Left forelimb (tissue), 1 donor: ENCODE measurements around the gene MMP2.

Experiments
- DNase-seq: peaks from one replicate; pipeline ENCODE4 v3.0.0-alpha.2; 2018; ENCODE audit warnings: low spot score

Gene MMP2

DNA sequence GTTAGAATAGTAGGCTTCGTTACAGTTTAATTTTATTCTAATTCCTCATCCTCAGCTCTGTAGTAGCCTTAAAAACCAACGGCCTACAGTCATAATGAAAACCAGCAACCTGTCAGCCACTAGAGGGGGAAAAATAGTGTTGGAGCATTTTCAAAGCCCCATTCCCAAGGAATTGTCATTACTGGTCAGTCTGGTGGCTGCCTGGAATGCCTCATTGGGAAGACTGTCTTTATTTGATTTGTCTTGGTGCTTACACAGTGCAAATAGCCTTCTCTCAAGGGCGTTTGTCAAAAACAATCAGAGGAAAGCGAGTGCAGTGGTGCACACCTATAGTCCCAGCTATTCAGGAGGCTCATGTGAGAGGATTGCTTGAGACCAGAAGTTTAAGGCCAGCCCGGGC is 34.6 kb downstream of the MMP2 start:
- no peak for DNase-seq

GRCh38 chr16:55515111-55515510 is 36.1 kb downstream of the MMP2 start:
- no peak for DNase-seq

DNA sequence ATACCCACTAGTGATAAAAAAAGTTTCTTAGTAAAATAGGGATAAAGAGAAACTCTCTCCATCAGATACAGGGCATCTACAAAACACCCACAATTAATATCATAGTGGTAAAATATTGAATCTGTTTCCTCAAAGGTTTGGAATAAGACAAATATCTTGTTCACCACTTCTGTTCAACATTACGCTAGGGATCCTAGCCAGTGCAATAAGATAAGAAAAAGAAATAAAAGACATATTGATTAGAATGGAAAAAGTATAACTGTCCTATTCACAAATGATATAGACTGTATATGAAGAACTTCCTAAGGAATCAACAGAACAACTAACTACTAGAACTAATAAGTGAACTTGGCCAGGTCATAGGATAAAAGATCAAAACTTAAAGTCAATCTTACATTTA is 42.8 kb downstream of the MMP2 start:
- DNase-seq = no peak

- DNase-seq = no peak
These were observed 47.4 kb downstream of the MMP2 start for GRCh38 chr16:55526441-55526840.

DNA sequence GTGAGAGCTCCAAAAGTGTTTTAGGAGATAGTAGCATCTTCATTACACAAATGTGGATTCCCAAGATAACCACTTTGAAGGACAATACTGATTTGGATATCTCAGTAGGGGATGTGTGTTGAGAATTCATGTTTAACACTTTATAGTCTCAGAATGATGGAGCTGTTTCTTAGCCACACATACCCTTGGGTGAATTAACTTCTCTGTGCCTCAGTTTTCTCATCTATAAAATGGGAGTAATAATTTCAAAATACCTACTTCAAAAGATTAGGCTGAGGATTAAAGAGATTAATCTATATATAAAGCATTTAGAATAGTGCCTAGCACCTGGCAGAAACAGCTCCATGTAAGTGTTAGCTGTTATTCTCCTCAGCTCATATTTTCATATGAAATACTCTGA is 48.9 kb downstream of the MMP2 start:
- DNase-seq = no peak

GRCh38 chr16:55529018-55529417 is 50.0 kb downstream of the MMP2 start:
- no peak for DNase-seq

DNA sequence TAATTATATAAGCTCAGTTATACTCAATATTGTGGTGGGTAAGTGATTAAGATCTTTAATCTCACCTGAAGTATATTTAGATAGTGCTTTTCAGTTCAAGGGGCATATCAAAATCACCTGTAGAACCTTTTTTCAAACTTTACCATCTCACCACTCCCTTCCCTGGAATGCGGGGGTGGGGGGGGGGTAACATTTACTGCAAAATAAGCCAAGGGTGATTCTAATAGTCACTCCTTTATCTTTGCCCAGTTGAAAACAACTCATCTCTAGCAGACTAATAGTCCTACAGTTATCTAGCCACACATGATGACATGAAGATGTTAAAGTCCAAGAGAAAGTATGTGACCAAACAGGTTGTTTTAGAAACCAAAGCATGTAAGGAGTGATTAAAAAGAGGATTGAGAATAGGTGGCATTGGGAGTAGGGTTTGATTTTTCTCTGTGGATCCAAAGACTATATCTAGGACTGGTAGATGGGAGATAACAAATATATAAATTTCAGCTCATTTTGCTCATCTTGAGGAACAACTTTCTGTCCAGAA is 51.4 kb downstream of the MMP2 start:
- no peak for DNase-seq

- no peak for DNase-seq
These were observed 53.2 kb downstream of the MMP2 start for GRCh38 chr16:55532227-55532626.

GRCh38 chr16:55534756-55535155 is 55.8 kb downstream of the MMP2 start:
- no peak for DNase-seq

GRCh38 chr16:55539049-55539448 is 60.1 kb downstream of the MMP2 start:
- no peak for DNase-seq

- DNase-seq = no peak
These were observed 60.5 kb downstream of the MMP2 start for GRCh38 chr16:55539488-55539887.

DNA sequence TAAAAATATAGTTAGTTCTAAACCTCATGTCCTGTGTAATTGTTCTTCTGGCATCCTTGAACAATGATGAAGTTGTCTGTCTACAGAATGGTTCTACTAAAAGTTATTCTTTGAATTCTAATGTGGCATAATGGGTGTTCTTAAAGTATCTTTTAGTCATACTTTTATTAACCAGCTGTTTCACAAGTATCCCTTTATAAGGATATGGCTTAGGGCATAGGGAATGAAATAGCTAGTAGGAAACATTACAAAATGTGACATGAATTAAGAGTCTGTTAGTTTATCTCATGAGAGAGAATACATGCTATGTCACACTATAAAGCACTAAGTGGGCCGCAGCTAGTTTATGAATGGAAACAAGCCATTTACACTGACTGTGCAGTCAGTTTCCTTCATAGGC is 61.2 kb downstream of the MMP2 start:
- no peak for DNase-seq

GRCh38 chr16:55542459-55543082 is 63.6 kb downstream of the MMP2 start:
- DNase-seq = no peak

DNA sequence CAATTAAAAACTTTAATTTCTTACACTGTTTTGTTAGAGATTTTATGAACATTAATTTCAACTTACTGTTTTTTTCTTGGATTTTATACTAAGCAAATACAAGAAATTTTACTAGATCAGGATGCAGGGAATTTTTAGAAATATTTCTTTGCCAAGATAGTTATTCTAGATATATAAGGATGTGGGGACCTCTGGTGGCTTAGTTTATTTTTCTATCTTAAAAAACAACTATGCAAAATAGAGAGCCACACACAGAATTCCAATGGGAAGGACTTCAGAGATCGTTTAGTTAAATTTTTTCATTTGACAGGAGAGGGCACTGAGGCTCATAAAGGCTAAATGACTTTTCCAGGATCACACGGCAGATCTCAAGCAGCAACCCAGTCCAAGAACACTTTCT is 64.5 kb downstream of the MMP2 start:
- DNase-seq = no peak

DNA sequence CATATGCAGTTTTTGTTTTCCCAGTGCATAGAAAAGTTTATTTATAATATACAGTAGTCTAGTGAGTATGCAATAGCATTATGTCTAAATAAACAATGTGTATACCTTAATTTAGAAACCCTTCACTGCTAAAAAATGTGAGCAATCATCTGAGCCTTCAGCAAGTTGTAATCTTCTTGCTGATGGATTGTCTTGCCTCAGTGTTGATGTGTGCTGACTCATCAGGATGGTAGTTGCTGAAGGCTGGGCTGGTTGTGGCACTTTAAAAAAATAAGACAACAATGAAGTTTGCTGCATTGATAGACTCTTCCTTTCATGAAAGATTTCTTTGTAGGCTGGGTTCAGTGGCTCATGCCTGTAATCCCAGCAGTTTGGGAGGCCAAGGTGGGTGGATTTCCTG is 73.6 kb downstream of the MMP2 start:
- DNase-seq = no peak

DNA sequence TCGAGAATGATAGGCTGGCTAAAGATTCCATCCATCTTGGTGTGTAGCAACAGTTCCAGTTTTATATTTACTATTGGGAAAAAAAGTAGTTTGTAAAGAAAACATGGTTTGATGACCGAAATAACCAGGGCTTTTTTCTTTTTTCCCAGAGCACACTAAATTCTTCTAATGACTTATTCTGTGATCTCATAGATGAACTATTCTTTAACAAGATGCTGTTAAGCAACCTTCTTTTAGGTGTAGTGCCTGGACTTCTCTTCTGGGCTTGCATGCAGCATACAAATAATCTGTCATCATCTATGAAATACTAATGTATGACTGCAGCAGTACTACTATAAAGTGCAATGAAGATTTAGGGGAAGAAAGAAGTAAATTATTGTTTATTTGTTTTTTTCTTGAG is 76.4 kb downstream of the MMP2 start:
- no peak for DNase-seq
